ENCODE measurements around the gene WDR13.

- TF ChIP-seq EZH2 (IDR thresholded peaks at IDR 0.05; ENCODE audit: low read length, unreplicated experiment) (no peak), CTCF (conservative IDR thresholded peaks at IDR 0.05; ENCODE audit: low read depth, low read length) (no peak), EZH2phosphoT487 (IDR thresholded peaks at IDR 0.05; ENCODE audit: borderline replicate concordance, low read length) (no peak)
These were observed 14.4 kb downstream of the WDR13 start for GRCh38 chrX:48611703-48612102.
